K562 (cell line): Measurements from ENCODE around the gene RRAS. TPM values are rescaled to one million over a fixed set of nuclear protein-coding genes. Genes with fewer than 3 reads are reported as not detected.

Experiments
- ATAC-seq: fragments of 200-7000 bp; cut with Tn5 transposase; 3 replicates; pipeline ENCODE4 v1.9.1; 2020; ENCODE audit warnings: moderate library complexity
- BruUV-seq: library from RNA; stranded (reverse); fragments of 400-500 nt; replicated peaks from 2 replicates; lab custom pipeline; 2021; lab: Mats Ljungman, UMichigan
- CTCF ChIA-PET: fragments of 300-600 bp; formaldehyde crosslinking; extraction: SDS; loops from one replicate; lab custom pipeline; 2021; ENCODE audit warnings: low intra/inter-chr PET ratio; lab: Yijun Ruan, JAX
- POLR2A ChIA-PET: fragments of 300-600, 350-650 bp; sonication (Branson Sonifier 250); formaldehyde crosslinking; extraction: SDS; loops from one replicate; lab custom pipeline; 2021; ENCODE audit warnings: antibody characterized with exemption, inconsistent platforms; lab: Yijun Ruan, JAX
- DNase-seq, 4 experiments: peaks; one replicate each; pipeline versions ENCODE4 v3.0.0 to v3.0.0-alpha.2; 2011 to 2018; ENCODE audit warnings: low spot score in 3 of 4, mixed read lengths in 3 of 4; ENCODE audit errors: extremely low read depth in 1 of 4
- FAIRE-seq: peaks from 2 replicates; lab custom pipeline; 2011; peaks lifted over from hg19 to GRCh38; lab: Jason Lieb, UNC
- H2AFZ ChIP-seq: 2 replicates; pipeline ENCODE4 v1.6.0; 2011; ENCODE audit warnings: low read depth, low read length, control low read depth, inconsistent platforms
- H3K27ac ChIP-seq: fragments of 200-600 bp; 3 replicates; pipeline ENCODE4 v1.8.0; 2011; ENCODE audit warnings: low read depth, mild to moderate bottlenecking, control low read depth, inconsistent platforms, low read length, moderate library complexity, mixed read lengths; ENCODE audit errors: extremely low read depth
- H3K27me3 ChIP-seq, 2 experiments: fragments of 300-600 bp in 1 of 2; 2 replicates in 1 of 2; 3 replicates in 1 of 2; pipeline versions ENCODE4 v1.6.0 to v1.8.0; 2011; ENCODE audit warnings: inconsistent platforms in 2 of 2, low read length in 2 of 2, mild to moderate bottlenecking in 1 of 2, mixed read lengths in 1 of 2, moderate library complexity in 1 of 2; ENCODE audit not compliant: control insufficient read depth in 2 of 2, insufficient read depth in 2 of 2
- H3K36me3 ChIP-seq: fragments of 300-600 bp; 3 replicates; pipeline ENCODE4 v1.8.0; 2011; ENCODE audit warnings: mild to moderate bottlenecking, low read length, inconsistent platforms; ENCODE audit not compliant: control insufficient read depth, insufficient read depth
- H3K4me1 ChIP-seq, 2 experiments: fragments of 200-600 bp in 1 of 2; replicated peaks in 1 of 2; 2 replicates in 1 of 2; 3 replicates in 1 of 2; pipeline versions ENCODE4 v1.5.1 to v1.8.0; 2011; ENCODE audit warnings: inconsistent platforms in 2 of 2, low read length in 2 of 2, mild to moderate bottlenecking in 1 of 2, mixed read lengths in 1 of 2, moderate library complexity in 1 of 2; ENCODE audit not compliant: control insufficient read depth in 2 of 2, insufficient read depth in 2 of 2
- H3K4me2 ChIP-seq: 2 replicates; pipeline ENCODE4 v1.6.1; 2011; ENCODE audit warnings: low read length, control low read depth, inconsistent platforms, mixed read lengths; ENCODE audit not compliant: insufficient read depth
- H3K4me3 ChIP-seq: fragments of 200-600 bp; sonication (generic), shearing (Covaris generic); 2 replicates; pipeline ENCODE4 v1.5.1; 2016; ENCODE audit warnings: control low read depth, inconsistent platforms
- H3K79me2 ChIP-seq: fragments of 200-600 bp; 3 replicates; pipeline ENCODE4 v1.8.0; 2011; ENCODE audit warnings: low read length, inconsistent platforms; ENCODE audit not compliant: control insufficient read depth, insufficient read depth
- H3K9ac ChIP-seq, 2 experiments: 2 replicates each; pipeline versions ENCODE4 v1.6.0 to v1.6.1; 2011; ENCODE audit warnings: low read depth in 2 of 2, low read length in 2 of 2, control low read depth in 1 of 2, inconsistent platforms in 1 of 2, mild to moderate bottlenecking in 1 of 2, mixed read lengths in 1 of 2; ENCODE audit not compliant: insufficient read depth in 1 of 2
- H3K9me1 ChIP-seq: one replicate; pipeline ENCODE4 v1.6.0; 2011; ENCODE audit warnings: inconsistent platforms, mild to moderate bottlenecking, low read length, moderate library complexity; ENCODE audit not compliant: control insufficient read depth, insufficient read depth
- H3K9me3 ChIP-seq: replicated peaks from 2 replicates; pipeline ENCODE4 v1.5.1; 2011; ENCODE audit warnings: low read depth, low read length, inconsistent platforms; ENCODE audit not compliant: control insufficient read depth, insufficient read depth
- H4K20me1 ChIP-seq: replicated peaks from 2 replicates; pipeline ENCODE4 v1.6.1; 2011; ENCODE audit warnings: low read length, inconsistent platforms, mixed read lengths; ENCODE audit not compliant: control insufficient read depth, insufficient read depth
- ATF7 ChIP-seq: fragments of 450-650 bp; IDR thresholded peaks from 2 replicates; pipeline ENCODE4 v1.7.1; 2014; ENCODE audit warnings: mild to moderate bottlenecking, moderate library complexity
- RBFOX2 ChIP-seq: fragments of 200-400 bp; formaldehyde crosslinking; IDR thresholded peaks from 2 replicates; pipeline ENCODE4 v1.6.1; 2017; ENCODE audit warnings: low read depth, mild to moderate bottlenecking, low read length, moderate library complexity
- ZBTB33 ChIP-seq: sonication (generic); formaldehyde crosslinking; IDR thresholded peaks from 2 replicates; pipeline ENCODE4 v1.8.1; 2023; ENCODE audit warnings: mild to moderate bottlenecking, missing genetic modification reagents
- WGBS: fragments of 100-300 bp; shearing (Covaris generic); methylation state at CpG from one replicate; pipeline ENCODE4 v1.1.6; 2016; ENCODE audit warnings: low coverage, mixed read lengths; ENCODE audit not compliant: insufficient coverage; ENCODE audit errors: missing lambda C conversion rate; 5-methylcytosine and 5-hydroxymethylcytosine counted together
- in situ Hi-C: fragments of 300-500 bp; cut with MboI; formaldehyde crosslinking; loops from 4 replicates; pipeline ENCODE4 v1.15.0; 2018; ENCODE audit warnings: inconsistent platforms, mixed read lengths
- intact Hi-C: fragments of 100-400 bp; cut with micrococcal nuclease; formaldehyde crosslinking; loops from 2 replicates; pipeline ENCODE4 v1.14.2; 2022
- polyA plus RNA-seq, 8 experiments: library from polyadenylated mRNA; depleted of rRNA in 4 of 8; stranded (reverse) in 5 of 8; unstranded in 3 of 8; fragments of >200 nt; fragmentation: Nextera tagmentation in 2 of 8; fragmentation: Illumina TruSeq in 1 of 8; extraction: Ambion mirVana in 2 of 8; extraction: Trizol in 1 of 8; gene quantifications; 2 replicates each; pipeline versions ENCODE4 v1.2.1 to v1.2.3, GENCODE V29; 2011 to 2014; ENCODE audit warnings: inconsistent platforms in 1 of 8, missing spikeins in 1 of 8
- total RNA-seq, 7 experiments: library from RNA; depleted of rRNA in 6 of 7; stranded (reverse); fragments of >200 nt in 6 of 7; fragmentation: Illumina TruSeq in 2 of 7; extraction: Trizol in 2 of 7; gene quantifications; 2 replicates each; pipeline versions ENCODE4 v1.2.1 to v1.2.3, GENCODE V29; 2011 to 2021; ENCODE audit warnings: low replicate concordance in 1 of 7

Gene RRAS
- total and polyA plus RNA-seq, 9 of the 15 experiments (the other 6 are each of a cell fraction or from before 2014, with no cell fraction given): 0.70 to 17.3 (median 8.2) TPM

- H3K9me1 ChIP-seq: no peaks in the 10 kb centered on the region
- peaks cover 4% of the 10 kb centered on the region; the same call in 1 of the 3 replicates for H3K79me2 ChIP-seq
- TF ChIP-seq RBFOX2: 0 out of 2 replicates have a peak, but pooled peaks have one; percentile 5
- peak; percentile 78; the same call in 1 of the 2 replicates for TF ChIP-seq ZBTB33 (CRISPR knock-in tag)
- TF ChIP-seq ATF7: no peak
- peaks cover 0 to 3% of the 10 kb centered on the region in 2 experiments; a peak in 2 of 5 replicates for H3K4me1 ChIP-seq
- ChIA-PET POLR2A (no interaction called here), CTCF (no interaction called here)
- no peak overlapping the region for H3K9ac ChIP-seq
- no peak for ATAC-seq
- intact Hi-C loops (no loop called here), in situ Hi-C loops (no loop called here)
- H3K4me3 ChIP-seq: no peak overlapping the region
- H4K20me1 ChIP-seq: 0 out of 2 replicates have a peak, but pooled peaks cover 4% of the 10 kb centered on the region
- no peaks in the 10 kb centered on the region; the same call in 1 of the 2 replicates for H3K9me3 ChIP-seq
- H2AFZ ChIP-seq: no peak overlapping the region
- H3K27me3 ChIP-seq: no peaks in the 10 kb centered on the region
- peaks cover 79% of the 10 kb centered on the region; the same call in 2 of the 3 replicates for H3K36me3 ChIP-seq
- no TSS peak for BruUV-seq
- H3K4me2 ChIP-seq: no peak overlapping the region
- WGBS: no CpG with 5 or more reads among the region's 110 CpGs
- no peak for FAIRE-seq
- DNase-seq: no peak
- H3K27ac ChIP-seq: no peak overlapping the region
Measured at GRCh38 chr19:49651820-49652550, 12.0 kb upstream of the RRAS start.
